SK-N-MC (cell line): ENCODE measurements around the gene MCM6.
A peak's percentile ranks its signal among the peaks of the same experiment; 100 is the strongest.

Experiments
- DNase-seq: peaks from one replicate; pipeline ENCODE4 v3.0.0-alpha.2; 2011; ENCODE audit warnings: low read depth, low spot score
- H3K27ac ChIP-seq: fragments of 200-600 bp; sonication (generic); 2 replicates; pipeline ENCODE4 v1.5.1; 2016; ENCODE audit warnings: mixed run types
- H3K36me3 ChIP-seq: fragments of 200-600 bp; sonication (generic); 2 replicates; pipeline ENCODE4 v1.6.1; 2017; ENCODE audit warnings: antibody characterized with exemption, low read length, mixed read lengths; ENCODE audit not compliant: insufficient read depth
- H3K4me3 ChIP-seq: fragments of 200-600 bp; sonication (generic); 2 replicates; pipeline ENCODE4 v1.5.1; 2016
- H3K9ac ChIP-seq: fragments of 200-600 bp; sonication (generic); 2 replicates; pipeline ENCODE4 v1.8.0; 2017; ENCODE audit warnings: mixed run types, mixed read lengths; ENCODE audit not compliant: insufficient read length
- H3K9me3 ChIP-seq: fragments of 200-600 bp; sonication (generic); 2 replicates; pipeline ENCODE4 v1.6.1; 2017; ENCODE audit warnings: low read depth, mild to moderate bottlenecking, antibody characterized with exemption, low read length, moderate library complexity, mixed read lengths
- EZH2 ChIP-seq: fragments of 200-600 bp; sonication (generic); IDR thresholded peaks from one replicate; pipeline ENCODE4 v1.6.1; 2017; ENCODE audit warnings: antibody characterized with exemption
- FOXP2 ChIP-seq: optimal IDR thresholded peaks from 2 replicates; pipeline ENCODE3; 2011; ENCODE audit warnings: mild to moderate bottlenecking, moderate library complexity; ENCODE audit not compliant: insufficient read depth; ENCODE audit errors: extremely low read length, control extremely low read depth
- POLR2AphosphoS5 ChIP-seq: IDR thresholded peaks from 2 replicates; pipeline ENCODE4 v1.6.1; 2012; ENCODE audit warnings: mild to moderate bottlenecking, low read depth, low read length, borderline replicate concordance

Gene MCM6

GRCh38 chr2:135849087-135849486, 27.2 kb downstream of the MCM6 start:
- no peak overlapping the region for H3K9ac ChIP-seq
- no peak overlapping the region for H3K4me3 ChIP-seq
- H3K27ac ChIP-seq: no peak overlapping the region
- H3K36me3 ChIP-seq: peaks cover 93% of the 10 kb centered on the region
- no peaks in the 10 kb centered on the region for H3K9me3 ChIP-seq
- DNase-seq: no peak
- TF ChIP-seq POLR2AphosphoS5: no peak
- no peak for TF ChIP-seq FOXP2
- no peak for TF ChIP-seq EZH2

GRCh38 chr2:135845997-135846396, 30.2 kb downstream of the MCM6 start:
- no peak for TF ChIP-seq POLR2AphosphoS5
- TF ChIP-seq FOXP2: no peak
- no peak for TF ChIP-seq EZH2
- Histone ChIP-seq H3K9me3 (no peaks in the 10 kb centered on the region), H3K36me3 (peaks cover 92% of the 10 kb centered on the region), H3K9ac (no peak overlapping the region), H3K4me3 (no peak overlapping the region), H3K27ac (no peak overlapping the region)
- no peak for DNase-seq

DNA sequence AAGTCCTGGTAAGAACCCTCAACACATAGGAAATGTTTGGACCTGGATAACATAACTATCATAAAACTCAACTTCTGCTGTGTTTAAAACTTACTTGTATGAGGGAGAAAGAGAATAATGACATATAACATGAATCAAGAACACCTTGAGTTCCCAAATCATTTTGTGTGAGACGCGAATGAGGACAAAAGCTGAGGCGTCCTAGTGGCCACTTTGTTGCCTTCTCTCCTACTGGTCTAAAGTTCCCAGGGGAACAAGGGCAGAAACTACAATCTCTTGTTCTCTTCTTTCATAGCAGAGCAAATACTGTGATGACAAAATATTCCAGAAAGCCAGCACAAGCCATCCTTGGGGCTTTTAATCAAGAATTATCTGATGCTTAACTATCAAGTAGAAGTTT, 31.0 kb downstream of the MCM6 start:
- H3K4me3 ChIP-seq: no peak overlapping the region
- no peaks in the 10 kb centered on the region for H3K9me3 ChIP-seq
- H3K36me3 ChIP-seq: peaks cover 92% of the 10 kb centered on the region
- no peak for DNase-seq
- H3K27ac ChIP-seq: 0 out of 2 replicates have a peak overlapping the region, but pooled peaks have one; percentile 21
- no peak for TF ChIP-seq POLR2AphosphoS5
- TF ChIP-seq FOXP2: no peak
- TF ChIP-seq EZH2: no peak
- H3K9ac ChIP-seq: no peak overlapping the region

DNA sequence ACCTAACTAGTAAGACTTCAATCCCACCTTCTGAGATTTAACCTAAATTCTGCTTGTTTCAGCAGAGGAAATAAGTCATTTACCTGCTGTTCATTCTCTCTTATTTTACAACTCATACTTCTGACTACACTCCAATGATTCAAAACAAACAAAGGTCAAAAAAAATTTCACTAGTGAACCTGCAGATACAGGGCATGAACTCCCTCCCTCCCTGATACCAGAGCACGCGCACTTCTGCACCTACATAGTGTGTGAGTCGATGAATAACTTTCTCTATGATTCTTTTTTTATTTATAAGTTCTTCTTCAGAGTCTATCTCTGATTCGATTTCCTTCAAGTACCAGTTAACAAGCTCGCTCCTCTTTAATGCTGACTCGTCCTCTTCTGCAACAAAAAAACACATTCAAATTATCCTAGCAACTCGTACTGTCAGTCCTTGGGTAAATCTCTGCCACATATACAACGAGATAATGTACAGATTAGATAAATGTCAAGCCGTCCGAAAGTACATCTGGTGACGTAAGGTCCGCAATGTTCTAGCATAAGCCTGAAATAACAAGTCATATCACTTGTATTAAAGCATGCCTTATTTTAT, 31.8 kb downstream of the MCM6 start:
- Histone ChIP-seq H3K9ac (no peak overlapping the region), H3K4me3 (no peak overlapping the region), H3K9me3 (no peaks in the 10 kb centered on the region), H3K27ac (no peak overlapping the region), H3K36me3 (peaks cover 89% of the 10 kb centered on the region)
- no peak for TF ChIP-seq FOXP2
- no peak for TF ChIP-seq POLR2AphosphoS5
- no peak for TF ChIP-seq EZH2
- no peak for DNase-seq

GRCh38 chr2:135843671-135844070, 32.6 kb downstream of the MCM6 start:
- TF ChIP-seq EZH2: no peak
- no peak for TF ChIP-seq POLR2AphosphoS5
- TF ChIP-seq FOXP2: no peak
- H3K36me3 ChIP-seq: peaks cover 82% of the 10 kb centered on the region

GRCh38 chr2:135840601-135841000, 35.6 kb downstream of the MCM6 start:
- H3K9me3 ChIP-seq: no peaks in the 10 kb centered on the region
- H3K27ac ChIP-seq: no peak overlapping the region
- no peak for DNase-seq
- H3K4me3 ChIP-seq: no peak overlapping the region
- no peak overlapping the region for H3K9ac ChIP-seq
- TF ChIP-seq EZH2 (no peak), FOXP2 (no peak), POLR2AphosphoS5 (no peak)
- H3K36me3 ChIP-seq: peaks cover 56% of the 10 kb centered on the region

More at GRCh38 chr2:135843671-135844070, 32.6 kb downstream of the MCM6 start:
- no peak for DNase-seq
- Histone ChIP-seq H3K9ac (no peak overlapping the region), H3K9me3 (no peaks in the 10 kb centered on the region), H3K27ac (no peak overlapping the region), H3K4me3 (no peak overlapping the region)

DNA sequence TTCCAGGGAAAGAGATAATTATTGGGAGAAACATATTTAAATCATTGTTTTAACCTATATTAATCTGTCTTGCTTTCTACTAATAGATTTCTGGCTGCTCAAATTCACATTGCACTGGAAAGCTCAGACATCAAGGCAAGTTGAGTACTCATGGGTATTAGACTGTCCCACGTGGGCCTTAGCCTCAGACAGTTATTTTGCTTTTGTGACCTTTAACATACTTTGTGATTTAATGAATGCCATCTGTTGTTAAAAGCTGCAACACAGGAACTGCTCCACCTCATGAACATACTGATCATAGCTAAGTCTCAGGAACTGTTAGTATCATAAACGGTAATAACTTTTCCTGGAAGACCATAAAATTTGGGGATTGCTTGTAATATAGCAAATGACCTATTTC, 36.5 kb downstream of the MCM6 start:
- Histone ChIP-seq H3K27ac (no peak overlapping the region; the same call in 1 of the 2 replicates), H3K36me3 (peaks cover 48% of the 10 kb centered on the region), H3K9ac (no peak overlapping the region), H3K9me3 (no peaks in the 10 kb centered on the region), H3K4me3 (no peak overlapping the region)
- TF ChIP-seq FOXP2 (no peak), POLR2AphosphoS5 (no peak)
- peak; percentile 2 for DNase-seq

- no peak for DNase-seq
- TF ChIP-seq EZH2 (no peak), FOXP2 (no peak), POLR2AphosphoS5 (no peak)
- H3K9me3 ChIP-seq: no peaks in the 10 kb centered on the region
- no peak overlapping the region for H3K27ac ChIP-seq
- H3K4me3 ChIP-seq: no peak overlapping the region
- H3K9ac ChIP-seq: no peak overlapping the region
- peaks cover 36% of the 10 kb centered on the region for H3K36me3 ChIP-seq
Measured at GRCh38 chr2:135838502-135838901, 37.7 kb downstream of the MCM6 start.

DNA sequence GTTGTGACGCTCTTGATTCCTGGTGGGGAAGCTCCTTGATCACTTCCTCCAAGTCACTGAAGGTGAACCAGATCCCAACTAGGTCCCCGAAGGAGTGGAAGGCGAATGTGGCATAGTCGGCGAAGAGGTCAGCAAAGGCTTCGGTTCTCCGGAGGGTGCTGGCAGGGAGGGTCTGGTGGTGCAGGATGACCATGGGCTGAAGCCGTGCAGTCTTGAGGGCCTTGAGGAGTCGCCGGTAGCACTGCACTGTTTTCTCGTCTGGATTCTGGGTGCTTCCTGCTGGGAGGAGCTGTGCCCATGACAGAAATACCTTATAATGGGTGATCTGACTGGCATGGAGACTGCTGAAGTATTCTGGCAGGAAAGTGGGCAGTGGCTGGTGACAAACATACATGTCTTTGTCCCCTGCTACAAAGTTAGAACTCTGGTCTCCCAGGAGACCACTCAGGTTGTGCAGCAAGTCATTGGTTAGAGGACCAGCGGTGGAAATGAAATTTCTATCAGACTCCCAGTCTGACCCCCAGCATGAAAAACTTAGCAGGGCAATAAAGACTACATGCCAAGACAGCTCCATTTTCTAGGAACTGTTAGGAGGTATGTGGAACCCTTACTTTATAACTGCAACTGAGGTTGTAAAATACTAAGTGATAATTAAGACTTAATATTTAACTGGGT, 39.5 kb downstream of the MCM6 start, which contains the start of gene LCT:
Gene LCT, minus strand, starts transcription at position 589 of the 675 bp plus-strand sequence. Its CDS starts 15 bp downstream, at position 574.
- TF ChIP-seq EZH2 (no peak), FOXP2 (no peak), POLR2AphosphoS5 (no peak)
- Histone ChIP-seq H3K9ac (no peak within 1 kb of the TSS), H3K4me3 (no peak within 1 kb of the TSS), H3K9me3 (no peaks in the 10 kb centered on the region), H3K27ac (no peak within 1 kb of the TSS), H3K36me3 (peaks cover 21% of the 10 kb centered on the region)
- DNase-seq: no peak
